ENCODE data around the gene HMG20A.

HMG20A gene

DNA sequence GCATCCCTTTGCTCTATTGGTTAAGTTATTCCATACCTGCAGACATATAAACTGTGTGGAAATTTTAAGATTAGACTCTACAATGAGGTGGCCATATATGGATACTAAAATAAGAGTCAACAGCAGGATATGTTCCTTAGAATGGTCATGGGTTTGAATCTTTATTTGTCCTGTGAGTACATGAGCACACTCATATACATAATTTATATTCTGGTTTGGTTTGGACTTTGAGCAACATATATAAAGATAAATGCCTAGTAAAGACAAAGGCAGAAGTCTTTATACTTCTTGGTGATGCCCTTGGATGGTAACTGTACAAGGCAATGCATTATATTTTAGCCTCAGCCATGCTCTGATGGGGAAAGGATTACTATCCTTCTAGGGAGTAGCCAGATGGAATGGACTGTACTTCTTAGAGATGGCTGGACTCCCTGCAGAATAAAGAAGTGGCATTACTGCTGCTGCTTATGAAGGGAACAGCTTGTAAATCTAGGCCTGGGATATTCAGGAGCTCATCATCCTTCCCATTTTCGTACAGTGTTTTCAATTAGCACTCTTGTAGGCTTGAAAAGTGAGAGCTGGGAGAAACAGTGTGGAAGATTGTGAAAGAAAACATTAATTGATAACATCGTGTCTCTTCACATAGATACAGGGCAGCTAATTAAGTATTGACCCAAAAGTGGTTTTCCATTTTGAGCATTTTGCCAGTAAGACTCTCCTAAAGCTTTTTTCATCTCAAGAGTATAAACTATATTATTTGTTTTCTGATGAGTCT, 60.4 kb downstream of the HMG20A start:
- DNase-seq = no peak

DNA sequence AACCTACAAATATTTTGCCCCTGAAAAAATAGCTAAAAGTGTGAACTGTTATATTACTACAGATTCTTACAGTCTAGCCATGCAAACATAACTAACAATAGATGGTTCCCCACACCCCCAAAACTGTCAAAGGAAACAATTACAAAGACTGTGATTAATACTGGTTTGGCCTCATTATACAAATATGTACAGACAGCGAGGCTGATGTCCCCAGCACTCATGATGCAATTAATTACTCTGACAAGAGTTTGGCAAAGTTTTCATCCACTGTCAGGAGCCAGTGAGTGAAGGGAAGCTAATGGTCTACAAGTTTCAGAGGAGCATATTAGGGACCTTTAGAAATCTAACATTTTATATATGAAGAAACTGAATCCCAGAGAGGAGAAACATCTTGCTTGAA, 61.0 kb downstream of the HMG20A start:
- DNase-seq = no peak

DNA sequence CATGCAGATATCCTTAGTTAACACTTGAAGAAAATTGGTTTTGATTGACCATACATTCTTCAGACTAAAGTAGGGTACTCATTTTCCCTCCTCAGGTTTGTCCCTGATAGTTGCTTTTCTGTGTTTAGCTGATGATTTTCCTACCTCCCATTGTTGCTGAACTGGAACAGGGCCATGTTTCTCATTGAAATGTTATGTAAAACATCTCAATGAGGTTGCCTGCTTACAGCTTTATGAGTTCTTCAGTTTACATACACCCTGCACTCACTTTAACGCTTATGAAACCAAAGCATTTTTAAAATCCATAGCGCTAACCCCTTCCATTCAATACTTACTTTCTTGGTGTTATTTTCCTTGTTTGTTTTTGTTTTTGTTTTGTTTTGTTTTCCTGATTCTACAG, 61.9 kb downstream of the HMG20A start:
- no peak for DNase-seq

DNA sequence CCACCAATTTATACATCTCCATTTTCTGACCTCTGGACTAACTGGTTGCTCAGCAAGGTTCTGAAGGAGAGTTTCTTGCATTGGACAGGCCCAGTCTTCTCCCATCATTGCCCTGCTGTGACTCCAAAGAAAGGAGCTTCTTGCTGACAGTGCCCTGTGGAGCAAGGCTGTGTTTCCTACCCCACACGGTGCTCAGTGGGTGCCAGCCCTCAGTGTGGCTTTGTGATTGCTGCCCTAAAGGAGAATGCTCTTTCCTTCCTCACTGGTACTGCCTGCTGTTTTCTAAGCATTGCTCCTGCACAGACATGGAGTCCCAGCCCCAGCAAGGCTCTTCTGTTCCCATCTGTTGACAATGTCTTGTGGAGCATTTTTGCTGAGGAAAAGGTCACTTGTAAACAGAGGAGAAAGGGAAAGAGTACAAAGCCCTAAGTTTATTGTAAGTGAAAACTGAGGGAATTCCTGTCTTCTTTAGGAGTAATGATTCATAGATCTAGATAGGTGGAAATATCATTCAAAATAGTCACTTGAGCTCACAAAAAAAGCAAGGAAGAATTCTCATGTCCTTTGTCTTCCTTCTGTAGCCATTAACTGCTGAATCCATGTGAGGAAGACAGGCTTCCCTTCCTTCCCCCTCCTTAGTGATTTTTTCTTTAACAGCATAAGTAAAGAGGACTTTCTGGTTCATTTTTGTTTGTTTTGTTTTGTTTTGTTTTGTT, 62.9 kb downstream of the HMG20A start:
- DNase-seq = no peak

DNA sequence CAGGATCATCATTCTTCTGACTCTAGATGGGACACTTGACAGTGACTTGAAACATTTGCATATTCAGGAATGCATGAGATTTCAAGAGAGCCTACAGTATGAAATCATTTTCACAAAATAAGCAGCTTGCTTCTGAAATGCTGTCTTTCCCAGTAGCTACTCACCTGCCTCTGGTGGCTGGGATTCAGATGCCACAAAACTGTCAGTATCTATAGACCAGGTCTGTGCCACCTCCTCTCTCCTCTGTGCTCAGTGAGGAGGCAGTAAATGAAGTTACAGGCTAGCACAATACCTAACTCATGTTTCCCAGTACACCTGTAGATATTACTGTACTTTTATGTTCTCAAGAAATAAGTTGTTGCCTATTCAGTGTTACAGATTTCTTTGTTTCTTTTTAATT, 64.3 kb downstream of the HMG20A start:
- no peak for DNase-seq

DNA sequence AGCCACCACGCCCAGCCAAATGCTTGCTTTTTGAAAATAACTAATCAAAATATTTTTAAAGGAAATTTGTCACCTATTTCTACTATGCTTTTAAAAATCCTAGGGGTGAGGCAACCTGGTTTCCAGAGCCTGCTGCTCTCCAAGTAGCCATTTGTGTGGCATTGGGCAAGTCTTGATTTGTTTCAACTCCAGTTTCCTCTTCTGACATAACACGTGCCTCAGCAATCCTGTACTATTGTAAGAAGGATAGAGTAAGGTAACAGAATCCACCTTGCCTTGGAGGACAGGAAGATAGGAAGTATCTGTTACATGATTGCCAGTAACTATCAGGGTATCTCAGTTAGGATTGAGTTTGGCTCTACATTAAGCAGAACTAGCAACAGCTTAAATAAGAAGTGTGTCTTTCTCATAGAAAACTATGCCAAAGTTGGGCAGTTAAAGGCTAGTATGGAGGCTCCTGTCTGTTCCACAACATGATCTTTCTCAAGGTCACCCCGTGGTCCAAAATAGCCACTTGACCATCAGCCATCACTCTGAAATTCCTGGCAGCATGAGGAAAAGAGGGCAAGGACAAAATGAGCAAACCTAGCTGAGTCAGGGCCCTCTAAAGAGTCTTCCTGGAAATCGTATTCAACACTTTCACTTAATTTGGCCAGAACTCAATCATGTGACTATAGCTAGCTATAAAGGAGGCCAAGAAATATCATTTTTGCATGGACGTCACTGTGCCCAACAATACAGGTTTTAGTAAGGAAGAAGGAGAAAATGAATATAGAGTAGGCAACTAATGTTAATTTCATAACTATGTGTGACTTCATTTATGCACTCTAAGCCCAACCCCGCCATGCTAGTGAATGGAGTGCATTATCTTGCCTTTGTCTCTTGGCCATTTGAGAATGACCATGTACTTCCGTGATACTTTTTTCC, 66.1 kb downstream of the HMG20A start:
- no peak for DNase-seq

DNA sequence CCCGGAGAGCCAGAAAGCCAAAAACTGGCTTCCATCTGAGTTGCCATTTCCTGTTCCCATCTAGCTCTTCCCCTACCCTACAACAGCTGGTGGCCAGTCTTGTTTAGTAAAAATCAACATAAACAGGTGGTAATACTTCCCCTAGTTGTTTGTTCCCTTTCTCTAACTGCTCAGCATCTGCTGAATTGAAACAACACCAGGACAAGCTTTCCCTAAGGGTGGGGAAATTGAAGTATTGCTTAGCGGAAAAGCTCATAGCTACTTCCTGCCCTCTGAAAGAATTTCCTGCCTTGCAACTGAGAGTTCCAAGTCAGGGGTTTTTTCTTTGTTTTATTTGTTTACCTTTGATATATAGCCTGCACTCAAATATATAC, 66.8 kb downstream of the HMG20A start:
- DNase-seq = no peak

DNA sequence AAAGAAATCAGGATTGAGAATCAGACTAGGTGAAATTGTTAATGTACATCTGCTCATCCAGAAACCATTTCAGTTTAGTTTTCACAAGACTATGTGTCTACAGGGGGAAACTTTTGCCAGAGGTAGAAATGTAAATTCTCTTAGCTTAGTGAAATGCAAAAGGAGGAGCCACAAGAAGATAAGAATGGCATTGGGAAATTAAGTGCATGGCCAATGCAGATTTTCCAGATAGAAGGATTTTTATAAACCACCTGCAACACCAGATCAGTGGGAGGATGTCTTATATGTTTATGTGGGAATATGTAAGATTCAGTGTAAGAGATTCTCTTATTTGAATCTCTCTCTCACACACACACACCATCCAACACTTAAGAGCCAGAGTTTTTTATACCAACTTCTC, 67.2 kb downstream of the HMG20A start:
- DNase-seq = no peak

DNA sequence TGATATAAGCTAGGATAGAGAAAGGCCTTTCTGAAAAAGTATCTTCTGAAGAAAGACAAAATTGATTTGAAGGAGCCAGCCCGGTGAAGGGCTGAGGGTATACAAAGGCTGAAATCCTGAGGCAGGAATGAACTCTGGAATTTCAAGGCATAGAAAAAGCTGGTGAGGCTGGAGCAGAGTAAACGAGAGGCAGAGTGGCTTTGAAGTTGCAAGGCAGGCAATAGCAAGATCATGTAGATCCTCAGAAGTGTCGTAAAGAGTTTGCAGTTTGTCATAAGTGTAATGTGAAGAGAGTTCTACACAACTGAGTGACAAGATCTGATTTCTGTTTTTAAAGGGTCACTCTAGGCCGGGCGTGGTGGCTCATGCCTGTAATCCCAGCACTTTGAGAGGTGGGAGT, 69.0 kb downstream of the HMG20A start:
- no peak for DNase-seq

DNA sequence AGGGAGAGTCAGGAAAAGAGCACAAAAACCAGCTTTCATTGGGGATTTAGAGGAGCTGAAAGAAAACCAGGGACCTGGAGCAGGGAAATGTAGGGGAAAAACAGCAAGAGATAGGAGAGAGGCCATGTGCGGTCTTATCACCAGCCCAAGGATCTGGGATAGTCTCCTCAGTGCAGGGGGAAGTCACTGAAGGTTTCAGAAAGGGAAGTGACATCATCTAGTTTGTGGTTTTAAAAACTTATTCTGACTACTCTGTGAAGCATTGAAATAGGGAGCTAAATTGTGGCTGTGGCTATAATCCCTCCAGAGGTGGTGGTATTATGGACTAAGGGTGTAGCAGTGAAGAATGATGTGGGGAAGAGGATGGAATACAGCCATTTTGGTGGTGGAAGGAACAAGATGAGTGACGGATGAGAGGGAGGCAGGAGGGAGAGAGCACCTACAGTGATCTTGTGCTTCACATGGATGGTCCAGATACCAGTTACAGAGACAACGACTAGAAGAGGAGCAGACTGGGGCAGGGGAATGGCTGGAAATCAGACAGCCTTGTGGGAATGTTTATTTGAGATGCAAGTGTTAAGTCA, 72.7 kb downstream of the HMG20A start:
- DNase-seq = no peak

DNA sequence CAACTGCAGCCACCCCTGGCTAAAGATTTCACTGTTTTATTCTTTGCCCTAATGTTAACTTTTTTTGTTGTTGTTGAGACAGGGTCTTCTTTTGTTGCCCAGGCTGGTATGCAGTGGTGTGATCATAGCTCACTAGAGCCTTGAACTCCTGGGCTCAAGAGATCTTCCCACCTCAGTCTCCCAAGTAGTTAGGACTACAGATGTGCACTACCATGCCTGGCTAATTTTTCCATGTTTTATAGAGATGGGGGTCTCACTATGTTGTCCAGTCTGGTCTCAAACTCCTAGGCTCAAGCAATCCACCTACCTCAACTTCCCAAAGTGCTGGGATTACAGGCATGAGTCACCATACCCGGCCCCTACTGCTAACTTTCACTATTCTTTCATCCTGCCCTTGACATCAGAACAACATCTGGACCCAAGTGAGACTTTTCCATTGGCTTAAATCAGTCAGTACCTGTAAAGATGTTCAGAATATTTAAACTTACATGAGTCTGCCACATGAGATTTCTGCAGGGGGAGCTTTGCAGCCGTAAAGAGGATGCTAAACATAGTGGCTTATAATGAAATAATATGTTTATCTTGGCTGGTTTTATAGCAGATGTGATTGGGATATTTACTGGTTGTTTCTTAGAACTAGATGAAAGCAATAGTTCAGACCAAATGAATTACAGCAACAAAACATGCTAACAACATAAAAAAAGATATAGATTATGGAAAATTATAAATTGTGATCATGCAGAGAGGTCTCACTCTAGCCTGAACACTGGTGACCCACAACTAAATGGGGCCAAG, 73.6 kb downstream of the HMG20A start:
- no peak for DNase-seq

DNA sequence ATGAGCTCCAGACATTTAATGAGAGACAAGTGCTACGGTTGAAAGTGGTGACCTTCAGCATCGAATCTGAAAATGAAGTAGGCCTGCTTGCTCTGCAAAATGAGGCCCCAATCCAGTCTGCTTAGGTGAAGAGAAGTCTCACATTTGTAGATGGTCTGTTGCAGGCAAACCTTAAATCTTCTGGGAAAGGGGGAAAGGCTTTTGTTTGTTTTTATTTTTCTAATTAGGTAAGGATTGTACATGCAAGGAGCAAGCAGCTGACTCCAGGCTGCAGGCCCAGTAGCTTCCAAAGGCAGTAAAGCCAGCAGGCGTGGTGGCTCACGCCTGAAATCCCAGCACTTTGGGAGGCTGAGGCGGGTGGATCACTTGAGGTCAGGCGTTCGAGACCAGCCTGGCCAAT, 74.3 kb downstream of the HMG20A start:
- no peak for DNase-seq

DNA sequence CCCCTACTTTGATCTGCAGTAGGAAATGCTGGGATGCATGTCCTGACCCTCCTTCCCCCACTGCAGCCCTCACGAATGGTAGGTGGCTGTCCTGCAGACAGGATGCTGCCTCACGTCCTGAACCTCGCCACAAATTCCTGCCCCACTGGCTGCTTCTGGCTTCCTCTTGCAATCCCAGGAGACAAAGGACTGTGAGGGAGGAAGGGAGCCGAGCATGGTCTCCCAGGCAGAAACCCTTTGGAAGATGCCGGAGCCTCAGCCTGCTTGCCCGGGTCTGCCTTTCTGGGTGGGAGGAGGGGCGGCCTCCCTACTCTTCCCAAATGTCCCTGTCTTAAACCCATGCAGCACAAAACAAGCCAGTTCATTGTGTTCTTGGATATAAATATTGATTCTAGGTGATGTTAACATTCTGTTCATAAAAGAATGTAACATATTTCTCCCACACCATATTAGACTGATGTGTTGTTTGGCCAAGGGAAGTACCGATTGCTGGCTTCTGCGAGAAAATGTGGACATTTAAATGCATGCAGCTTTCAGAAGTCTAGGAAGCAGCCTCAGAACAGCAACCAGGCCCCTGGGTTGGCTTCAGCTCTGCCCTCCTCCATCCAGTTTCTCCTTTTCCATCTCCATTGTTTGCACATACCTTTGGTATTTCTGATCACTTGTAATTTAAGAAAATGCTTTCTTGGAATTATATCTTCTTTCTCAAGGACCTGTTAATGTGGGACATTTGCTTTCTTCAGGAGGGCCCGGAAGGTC, 75.3 kb downstream of the HMG20A start:
- DNase-seq = no peak

DNA sequence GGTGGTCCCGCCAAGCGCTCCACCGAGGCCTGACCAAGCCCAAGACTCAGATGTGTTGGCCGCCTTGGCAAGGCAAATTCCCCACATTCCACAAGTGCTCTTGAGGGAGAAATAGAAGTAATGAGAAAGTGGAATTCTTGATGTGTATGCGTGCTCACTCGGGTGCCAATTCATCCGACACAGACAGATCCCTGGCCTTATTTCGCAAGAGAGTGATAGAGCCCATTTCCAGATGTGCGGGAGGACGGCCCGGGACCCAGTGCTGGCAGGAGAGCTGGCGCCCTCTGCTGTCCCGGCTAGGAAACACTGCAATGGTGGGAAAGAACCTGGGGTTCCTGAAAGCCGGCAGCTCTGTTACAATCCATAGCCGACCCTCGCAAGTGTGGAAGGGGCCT, 76.0 kb downstream of the HMG20A start:
- peak; percentile 70 for DNase-seq

DNA sequence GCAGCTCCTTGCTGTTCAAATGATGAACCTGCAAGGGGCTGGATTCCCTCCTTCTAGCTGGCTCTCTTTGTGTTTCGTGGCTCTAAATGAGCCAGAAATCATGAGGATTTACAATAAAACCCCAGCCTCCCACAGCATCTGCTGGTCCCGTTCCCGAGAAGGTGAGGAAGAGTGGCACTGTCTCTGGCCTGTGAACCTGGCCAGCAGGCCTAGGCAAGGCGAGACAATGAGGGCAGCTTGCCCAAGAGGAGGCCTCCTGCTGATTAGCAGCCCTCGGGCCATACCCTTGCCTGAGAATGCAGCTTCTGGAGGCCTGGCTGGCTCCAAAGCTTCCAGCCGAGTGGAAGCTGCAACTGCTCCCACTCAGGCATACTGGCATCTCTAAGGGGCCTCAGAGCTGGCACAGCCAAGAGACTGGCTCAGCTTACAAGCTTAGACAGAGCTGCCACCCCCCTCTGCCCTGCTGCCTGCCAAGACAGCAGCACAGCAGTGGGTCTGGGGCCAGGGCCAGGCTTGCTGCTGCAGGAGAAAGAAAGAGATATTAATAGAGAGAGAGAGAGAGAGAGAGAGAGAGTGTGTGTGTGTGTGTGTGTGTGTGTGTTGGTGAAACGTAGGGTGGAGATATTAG, 76.5 kb downstream of the HMG20A start:
- DNase-seq = no peak

DNA sequence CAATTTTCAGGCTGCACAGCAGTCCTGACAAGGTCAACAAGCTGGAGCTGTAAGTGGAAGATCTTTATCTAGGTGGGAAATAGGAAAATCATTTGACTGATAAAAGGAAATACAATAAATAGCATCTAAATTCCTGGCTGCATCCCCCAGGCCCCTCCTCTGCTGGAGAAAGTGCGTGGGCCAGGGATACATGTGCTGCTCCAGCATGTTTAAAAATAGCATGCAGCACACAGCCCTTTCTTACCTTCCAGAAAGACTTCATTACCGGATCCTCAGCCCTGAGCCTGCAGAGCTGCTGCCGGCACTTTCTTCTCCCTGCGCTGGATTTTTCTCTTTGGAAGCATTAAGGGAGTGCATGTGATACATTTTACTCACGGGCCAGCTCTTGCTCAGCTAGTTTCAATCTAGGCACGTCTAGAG, 77.3 kb downstream of the HMG20A start:
- DNase-seq = no peak

DNA sequence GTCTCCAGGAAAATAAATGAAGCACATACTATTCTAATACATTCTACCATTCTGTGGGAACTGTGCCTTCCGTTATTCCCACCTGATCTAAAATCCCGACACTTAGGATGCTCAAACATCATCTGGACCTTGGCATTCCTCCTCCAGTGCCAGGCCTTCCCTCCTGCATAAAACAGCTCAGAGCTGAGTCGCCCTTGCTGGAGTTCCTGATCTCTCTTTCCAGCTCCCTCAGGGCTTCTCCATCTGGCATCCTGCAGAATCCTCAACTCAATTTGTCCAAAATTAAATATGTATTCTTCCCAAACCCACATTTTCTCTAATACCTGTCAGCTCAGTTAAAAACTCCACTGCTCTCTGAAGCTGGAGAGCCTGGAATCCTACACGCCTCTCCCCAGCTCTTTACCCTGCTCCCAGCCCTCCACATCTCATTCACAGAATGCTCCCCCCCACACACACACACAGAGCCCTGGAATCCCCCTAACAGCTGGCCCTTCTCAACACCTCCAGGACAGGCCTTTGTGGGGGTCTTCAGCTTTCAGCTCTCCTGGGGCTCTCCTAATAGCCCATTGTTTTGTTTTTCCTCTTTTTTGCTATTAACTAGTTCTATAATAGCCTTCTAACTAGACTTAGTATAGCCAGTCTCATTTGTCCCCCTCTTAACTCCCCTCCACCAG, 78.5 kb downstream of the HMG20A start:
- DNase-seq = no peak

DNA sequence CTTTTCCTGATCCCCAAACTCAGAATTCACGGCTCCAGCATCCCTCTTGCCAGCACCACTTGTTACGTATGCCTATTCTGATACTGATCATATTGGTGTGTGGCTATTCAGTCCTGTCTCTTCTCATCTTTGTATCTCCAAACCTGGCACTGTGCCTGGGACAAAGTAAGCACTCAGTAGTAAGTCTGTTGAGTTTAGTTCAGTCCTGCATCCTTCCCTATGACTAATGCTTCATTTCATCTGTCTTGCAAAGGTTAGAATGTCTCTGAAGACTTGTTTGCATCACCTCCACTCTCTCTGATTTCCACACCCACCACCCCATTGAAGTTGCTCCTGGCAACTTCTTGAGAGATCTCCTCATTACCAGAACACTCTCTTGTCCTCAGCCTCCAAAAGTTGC, 80.3 kb downstream of the HMG20A start:
- no peak for DNase-seq

DNA sequence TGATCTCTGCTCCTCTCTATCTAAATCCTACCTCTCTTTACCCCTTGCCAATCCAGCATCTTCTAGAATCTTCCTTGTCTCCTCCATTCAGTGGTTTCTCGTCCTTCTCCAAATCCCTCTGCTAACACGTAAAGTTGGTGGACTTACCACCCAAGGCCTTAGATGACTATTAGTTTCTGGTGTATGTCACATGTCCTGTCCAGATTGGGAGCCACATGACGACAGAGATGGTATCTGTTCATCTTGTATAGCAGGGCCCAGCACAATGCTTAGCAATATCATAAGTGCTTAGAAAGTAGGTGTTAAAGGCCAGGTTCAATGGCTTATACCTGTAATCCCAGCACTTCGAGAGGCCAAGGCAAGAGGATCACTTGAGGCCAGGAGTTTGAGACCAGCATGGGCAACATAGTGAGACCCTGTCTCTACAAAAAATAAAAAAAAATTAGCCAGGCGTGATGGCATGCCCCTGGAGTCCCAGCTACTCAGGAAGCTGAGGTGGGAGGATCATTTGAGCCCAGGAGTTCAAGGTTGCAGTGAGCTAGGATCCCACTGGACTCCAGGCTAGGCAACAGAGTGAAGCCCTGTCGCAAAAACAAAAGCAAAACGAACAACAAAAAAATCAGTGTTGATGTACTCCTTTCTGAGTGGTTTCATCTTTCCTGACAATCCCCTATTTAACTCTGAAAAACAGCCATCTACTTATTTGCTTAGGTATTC, 81.8 kb downstream of the HMG20A start:
- DNase-seq = no peak

DNA sequence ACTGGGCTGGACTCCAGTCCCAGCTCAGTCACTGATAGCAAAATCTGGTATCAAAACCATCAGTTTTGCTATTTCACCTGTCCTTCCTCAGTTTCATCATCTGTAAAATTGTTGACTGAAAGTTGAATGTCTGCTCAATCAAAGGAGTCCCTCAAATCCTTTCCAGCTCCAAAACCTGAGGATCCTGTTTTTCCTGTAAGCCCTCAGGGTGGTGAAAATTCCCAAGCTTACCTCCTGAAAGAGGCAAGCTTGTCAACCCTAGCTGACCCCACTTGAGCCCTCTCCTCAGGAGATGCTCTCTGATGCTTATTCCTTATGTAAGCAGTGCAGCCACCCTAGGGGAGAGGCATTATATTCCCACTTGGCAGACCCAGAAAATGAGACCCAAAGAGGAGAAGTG, 82.6 kb downstream of the HMG20A start:
- no peak for DNase-seq
